Suprapubic skin (tissue), 4 donors: ENCODE data around the gene UCMA.

Experiments used
- CTCF ChIP-seq, 2 donors: fragments of 200-600 bp in 1 of 2; fragments of 450-650 bp in 1 of 2; sonication (generic) in 1 of 2; IDR thresholded peaks; one replicate each; pipeline ENCODE4 v1.5.1; 2016 to 2019; ENCODE audit warnings: antibody characterized with exemption in 2 of 2, mild to moderate bottlenecking in 1 of 2, moderate library complexity in 1 of 2
- POLR2A ChIP-seq, 2 donors: fragments of 450-650 bp; IDR thresholded peaks; one replicate each; pipeline ENCODE4 v1.6.1; 2017; ENCODE audit warnings: antibody characterized with exemption in 2 of 2, mild to moderate bottlenecking in 2 of 2, moderate library complexity in 2 of 2
- POLR2AphosphoS5 ChIP-seq, 3 donors: sonication (generic); formaldehyde crosslinking; IDR thresholded peaks; one replicate each; pipeline ENCODE4 v1.6.1; 2017; ENCODE audit warnings: antibody characterized with exemption in 3 of 3

- TF ChIP-seq CTCF (IDR thresholded peaks at IDR 0.05) = no peak
- TF ChIP-seq POLR2A (IDR thresholded peaks at IDR 0.05) = no peak
- no peak for TF ChIP-seq POLR2AphosphoS5 (IDR thresholded peaks at IDR 0.05)
These were observed 34.1 kb upstream of the UCMA start for GRCh38 chr10:13268310-13268709.
